SIG-M5 treated with dmso at 0.1 percent for 504 hours (cell line): ENCODE results near the gene U2AF2.

Source experiments
- DNase-seq: peaks from one replicate; lab custom pipeline; 2025; ENCODE audit not compliant: unreplicated experiment; lab: John Stamatoyannopoulos, UW

Gene U2AF2

GRCh38 chr19:55688422-55689218 is 33.8 kb downstream of the U2AF2 start:
- DNase-seq: no peak

DNA sequence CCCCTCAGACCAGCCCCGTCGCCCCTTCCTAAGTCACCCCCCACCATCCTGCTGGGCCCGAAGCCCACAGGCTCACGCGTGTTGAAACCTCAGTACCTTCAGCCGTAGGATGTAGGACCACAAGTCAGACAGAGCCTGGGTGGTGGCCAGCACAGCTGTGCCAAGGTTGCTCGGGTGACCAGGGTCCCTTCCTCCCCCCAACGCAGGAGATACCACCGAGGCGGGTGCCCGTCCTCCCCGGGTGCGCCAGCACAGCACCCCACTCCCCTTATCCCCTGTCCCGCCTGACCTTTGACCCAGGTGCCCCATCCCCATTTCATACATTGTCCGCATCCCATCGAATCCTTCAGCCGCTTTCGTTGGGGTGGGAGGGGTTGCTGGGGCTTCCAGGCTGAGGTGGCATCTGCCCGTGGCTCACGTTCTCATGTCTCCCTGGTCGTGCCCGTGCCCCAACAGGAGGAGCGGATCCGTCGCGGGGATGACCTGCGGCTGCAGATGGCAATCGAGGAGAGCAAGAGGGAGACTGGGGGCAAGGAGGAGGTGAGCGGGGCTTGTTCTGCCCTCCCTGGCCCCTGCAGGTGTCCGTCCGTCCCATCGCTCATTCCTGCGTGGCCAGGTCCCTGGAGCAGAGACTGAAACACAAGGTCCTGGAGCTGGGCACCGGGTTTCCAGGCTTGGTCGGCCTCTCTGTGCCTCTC is 34.7 kb downstream of the U2AF2 start:
- DNase-seq: no peak

GRCh38 chr19:55690109-55690768 is 35.4 kb downstream of the U2AF2 start:
- no peak for DNase-seq

DNA sequence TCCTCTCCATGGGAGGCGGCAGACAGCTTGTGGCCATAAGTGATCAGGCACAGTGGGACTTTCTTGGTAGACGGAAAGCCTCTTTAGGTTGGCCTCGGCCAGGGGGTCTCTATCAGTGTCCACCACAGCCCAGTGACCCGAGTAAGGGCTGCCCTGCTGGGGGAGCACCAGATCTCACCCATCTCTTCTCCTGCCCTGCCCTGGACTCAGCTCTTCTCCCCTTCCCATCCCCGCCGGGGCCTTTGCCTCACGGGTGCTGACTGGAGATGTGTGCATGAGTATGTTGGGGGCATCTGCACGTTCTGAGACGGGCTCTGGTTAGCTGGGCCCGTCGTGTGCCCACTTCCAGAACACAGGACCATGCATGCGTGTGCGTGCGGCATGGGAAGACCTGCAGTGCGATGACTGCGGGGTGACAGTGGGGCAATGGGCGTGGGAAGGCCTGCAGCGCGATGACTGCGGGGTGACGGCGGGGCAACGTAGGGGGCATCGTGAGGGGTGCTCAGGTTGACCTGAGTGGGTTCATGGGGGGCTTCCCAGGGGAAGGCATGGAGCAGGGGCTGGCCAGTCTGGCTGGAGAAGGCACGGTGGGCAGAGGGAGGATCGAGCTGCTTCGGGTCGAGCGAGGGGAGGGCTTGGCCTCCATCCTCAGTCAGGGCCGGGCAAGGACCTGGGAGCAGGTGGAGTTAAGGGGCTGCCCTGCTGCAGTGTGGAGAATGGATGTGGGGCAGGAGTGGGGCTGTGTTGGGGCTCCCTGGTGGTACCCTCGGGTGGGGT is 36.1 kb downstream of the U2AF2 start:
- DNase-seq: no peak

DNA sequence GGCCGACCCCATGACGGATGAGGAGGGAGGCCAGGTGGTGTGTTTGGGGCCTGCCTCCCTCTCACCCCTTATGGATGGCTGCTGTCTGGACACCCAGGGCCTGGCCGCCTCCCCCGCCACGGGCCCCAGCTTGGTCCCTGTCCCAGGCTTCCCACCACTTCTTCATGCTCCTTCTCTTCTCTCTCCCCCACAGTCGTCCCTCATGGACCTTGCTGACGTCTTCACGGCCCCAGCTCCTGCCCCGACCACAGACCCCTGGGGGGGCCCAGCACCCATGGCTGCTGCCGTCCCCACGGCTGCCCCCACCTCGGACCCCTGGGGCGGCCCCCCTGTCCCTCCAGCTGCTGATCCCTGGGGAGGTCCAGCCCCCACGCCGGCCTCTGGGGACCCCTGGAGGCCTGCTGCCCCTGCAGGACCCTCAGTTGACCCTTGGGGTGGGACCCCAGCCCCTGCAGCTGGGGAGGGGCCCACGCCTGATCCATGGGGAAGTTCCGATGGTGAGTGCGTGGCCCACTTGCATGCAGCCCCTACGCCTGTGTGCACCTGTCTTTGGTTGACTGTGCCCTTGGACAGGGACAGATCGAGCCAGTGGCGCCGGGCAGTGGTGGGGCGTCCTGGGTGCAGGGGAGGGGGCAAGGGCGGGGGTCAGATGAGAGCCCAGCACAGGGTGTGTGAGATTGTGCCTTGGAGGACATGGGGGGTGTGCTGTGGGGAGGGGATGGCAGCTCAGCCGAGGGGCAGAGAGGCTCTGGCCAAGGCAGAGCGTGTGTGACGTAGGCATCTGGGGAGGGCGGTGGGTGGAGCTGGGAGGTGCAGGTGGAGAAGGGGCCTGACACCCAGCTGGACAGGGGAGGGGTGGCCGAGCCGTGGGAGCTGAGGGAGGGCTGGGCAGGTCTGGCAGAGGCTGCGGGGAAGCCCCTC is 37.0 kb downstream of the U2AF2 start:
- DNase-seq: no peak

GRCh38 chr19:55692681-55693081 is 37.8 kb downstream of the U2AF2 start:
- no peak for DNase-seq

DNA sequence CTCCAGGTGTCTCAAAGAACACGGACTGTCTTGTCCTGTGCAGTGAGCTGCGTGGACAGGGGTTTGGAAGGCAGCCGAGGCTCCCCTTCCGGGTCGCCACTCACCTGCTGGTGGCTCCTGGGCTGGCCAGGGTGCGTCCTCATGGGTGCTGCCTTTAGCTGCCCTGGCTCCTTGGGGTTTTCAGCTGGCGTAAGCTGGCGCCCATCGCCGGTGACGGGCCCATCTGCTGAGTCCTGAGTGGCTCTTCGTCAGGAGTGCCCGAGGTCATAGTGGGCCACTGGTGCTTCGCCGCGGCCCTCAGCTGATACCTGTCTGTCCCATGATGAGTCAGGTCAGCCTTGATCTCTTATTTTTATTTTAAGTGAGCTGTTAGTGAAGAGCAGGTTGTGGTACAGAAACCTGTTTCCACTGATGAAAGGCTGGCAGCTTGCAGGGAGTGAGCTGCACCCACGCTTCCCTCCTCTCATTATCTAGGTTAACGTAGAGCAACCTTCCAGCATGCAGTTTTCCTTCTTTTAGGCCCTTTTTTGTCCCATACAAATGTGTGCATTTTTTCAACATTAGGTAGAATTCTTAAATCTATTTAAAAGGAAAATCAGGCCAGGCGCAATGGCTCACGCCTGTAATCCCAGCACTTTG is 38.6 kb downstream of the U2AF2 start:
- no peak for DNase-seq

GRCh38 chr19:55694241-55694655 is 39.4 kb downstream of the U2AF2 start:
- no peak for DNase-seq

DNA sequence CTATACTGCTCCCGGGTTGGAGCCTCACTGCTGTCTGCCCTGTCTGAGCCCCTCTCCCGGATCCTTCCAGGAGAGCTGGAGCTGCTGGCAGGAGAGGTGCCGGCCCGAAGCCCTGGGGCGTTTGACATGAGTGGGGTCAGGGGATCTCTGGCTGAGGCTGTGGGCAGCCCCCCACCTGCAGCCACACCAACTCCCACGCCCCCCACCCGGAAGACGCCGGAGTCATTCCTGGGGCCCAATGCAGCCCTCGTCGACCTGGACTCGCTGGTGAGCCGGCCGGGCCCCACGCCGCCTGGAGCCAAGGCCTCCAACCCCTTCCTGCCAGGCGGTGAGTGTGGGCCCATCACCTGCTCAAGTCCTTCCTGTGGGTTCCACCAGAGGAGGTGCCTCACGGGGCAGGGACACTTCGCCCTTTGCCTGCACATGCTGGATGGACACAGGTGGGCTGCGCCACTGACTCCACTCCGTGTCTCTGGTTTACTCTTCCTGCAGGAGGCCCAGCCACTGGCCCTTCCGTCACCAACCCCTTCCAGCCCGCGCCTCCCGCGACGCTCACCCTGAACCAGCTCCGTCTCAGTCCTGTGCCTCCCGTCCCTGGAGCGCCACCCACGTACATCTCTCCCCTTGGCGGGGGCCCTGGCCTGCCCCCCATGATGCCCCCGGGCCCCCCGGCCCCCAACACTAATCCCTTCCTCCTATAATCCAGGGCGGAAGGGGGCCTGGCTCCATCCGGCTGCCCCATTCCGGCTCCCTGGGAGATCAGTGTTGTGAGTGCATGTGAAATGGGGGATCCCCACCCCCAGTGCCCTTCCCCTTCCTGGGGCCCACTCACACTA is 40.0 kb downstream of the U2AF2 start:
- DNase-seq: no peak

DNA sequence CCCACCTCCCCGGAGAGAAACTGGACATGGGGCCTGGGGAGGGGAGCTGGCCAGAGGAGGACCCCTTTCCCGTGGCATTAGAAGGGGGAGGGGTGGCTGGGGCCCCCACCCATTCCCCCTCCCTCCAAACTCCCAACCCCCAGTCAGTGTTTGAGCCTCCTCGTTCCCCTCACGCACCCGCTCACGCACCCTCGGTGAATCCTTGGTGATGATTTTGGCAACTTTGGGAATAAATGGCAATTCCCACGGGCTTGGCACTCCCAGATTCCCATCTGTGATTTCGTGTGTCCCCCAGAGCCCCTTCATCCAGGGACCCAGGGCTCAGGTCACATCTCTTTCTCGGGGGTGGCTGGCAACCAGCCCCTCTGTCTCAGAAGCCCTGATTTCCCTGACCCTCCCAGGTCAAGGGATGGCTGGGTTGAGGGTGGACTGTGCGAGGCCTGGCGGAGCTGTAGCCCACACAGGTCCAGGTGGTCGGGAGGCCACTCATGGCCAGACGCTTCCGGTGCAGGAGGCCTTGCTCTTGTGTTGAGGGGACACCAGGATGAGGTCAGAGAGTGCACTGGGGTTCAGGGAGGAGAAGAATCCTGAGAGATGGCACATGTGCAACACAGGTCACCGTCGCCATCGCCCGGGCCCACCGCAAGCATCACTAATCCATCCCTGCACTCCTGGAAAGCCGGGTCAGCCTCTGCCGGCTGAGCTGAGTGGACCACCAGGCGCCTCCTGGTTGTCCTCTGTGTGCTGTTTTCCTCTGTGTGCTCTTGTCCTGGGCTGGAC is 40.9 kb downstream of the U2AF2 start:
- no peak for DNase-seq

- DNase-seq: no peak
These were observed 41.6 kb downstream of the U2AF2 start for GRCh38 chr19:55696301-55697068.

GRCh38 chr19:55697069-55697440 is 42.2 kb downstream of the U2AF2 start:
- DNase-seq: no peak

DNA sequence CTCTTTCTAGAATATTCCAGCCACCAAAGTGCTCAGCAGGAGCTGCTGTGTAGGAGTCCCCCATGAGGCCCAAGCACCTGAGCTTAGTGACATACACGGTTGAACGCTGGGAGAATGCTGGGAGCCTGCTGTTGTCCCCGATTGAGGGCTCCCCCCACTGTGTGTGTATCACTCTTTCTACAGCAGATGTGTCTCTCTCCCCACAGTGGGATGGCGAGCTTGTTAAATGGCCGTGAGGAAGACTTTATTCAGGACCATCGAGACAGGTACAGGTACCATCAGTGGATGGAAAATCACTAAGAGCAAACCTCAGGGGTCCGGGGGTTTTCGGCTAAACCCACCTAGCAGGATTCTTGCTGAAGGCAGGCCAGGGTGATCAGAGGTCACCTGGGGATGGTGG is 42.9 kb downstream of the U2AF2 start:
- DNase-seq: no peak

- DNase-seq: no peak
These were observed 43.4 kb downstream of the U2AF2 start for GRCh38 chr19:55698256-55698655.

DNA sequence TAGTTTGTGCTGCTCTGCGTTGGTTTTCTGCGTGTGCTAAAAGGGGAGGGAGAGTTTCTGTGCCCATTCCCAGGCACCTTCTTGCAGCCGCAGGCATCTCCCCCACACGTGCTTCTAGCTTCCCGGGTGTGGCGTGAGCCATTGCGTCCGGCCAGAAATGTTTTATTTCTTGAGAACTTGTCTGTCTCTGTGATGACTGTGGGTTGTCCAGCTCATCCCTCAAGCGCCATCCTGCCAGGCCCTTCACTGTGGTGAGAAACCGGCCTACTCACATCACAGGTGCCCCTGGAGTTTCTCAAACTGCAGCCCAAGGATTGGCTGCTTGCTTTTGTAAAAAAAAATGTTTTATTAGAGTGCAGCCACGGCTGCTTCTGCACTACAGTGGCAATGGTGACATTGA is 44.4 kb downstream of the U2AF2 start:
- no peak for DNase-seq

DNA sequence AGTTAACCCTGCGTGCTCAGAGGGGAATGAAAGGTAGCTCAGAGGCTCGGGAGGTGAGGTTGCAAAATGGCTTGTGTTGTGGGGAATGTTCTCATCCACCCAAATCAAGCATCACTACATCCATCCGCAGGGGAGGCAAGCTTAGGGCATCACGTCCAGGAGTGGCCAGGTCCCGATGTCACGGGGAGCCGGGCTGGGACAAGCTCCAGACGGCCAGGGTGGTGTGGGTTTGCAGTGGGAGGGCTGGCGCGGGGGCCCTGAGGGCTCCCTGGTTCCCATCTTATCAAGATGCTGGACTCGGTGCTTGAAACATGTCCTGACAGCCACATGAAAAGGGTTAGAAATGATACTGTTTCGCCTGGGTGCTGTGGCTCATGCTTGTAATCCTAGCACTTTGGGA is 46.0 kb downstream of the U2AF2 start:
- DNase-seq: no peak

DNA sequence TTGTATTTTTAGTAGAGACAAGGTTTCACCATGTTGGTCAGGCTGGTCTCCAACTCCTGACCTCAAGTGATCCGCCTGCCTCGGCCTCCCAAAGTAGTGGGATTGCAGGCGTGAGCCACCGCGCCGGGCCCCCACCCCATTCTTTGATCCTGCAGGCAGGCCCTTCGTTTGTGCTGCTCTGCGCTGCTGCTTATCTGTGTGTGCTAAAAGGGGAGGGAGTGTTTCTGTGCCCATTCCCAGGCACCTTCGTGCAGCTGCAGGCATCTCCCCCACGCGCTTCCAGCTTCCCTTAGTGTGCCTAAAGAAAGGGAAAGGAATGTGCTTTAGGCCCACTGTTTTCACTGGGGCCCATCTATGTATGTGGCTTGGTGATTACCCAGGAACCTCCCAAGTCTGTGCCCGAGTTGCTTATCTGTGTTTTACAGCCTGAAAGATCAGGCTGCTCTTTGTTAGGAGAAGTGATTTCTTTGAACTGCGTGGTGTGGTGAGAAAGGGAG is 47.3 kb downstream of the U2AF2 start:
- DNase-seq: no peak
